Stimulated activated CD8-positive, alpha-beta memory T cell treated with anti-CD3 and anti-CD28 coated beads, Interleukin-2, amount 100 ng/mL, for 48 hours (primary cell): ENCODE data around the gene IDH3A.

ENCODE experiments used
- DNase-seq, 2 donors: peaks; one replicate each; pipeline ENCODE4 v3.0.0-alpha.2; 2020; ENCODE audit warnings: low read depth in 2 of 2

Gene IDH3A

GRCh38 chr15:78216276-78217104, 67.3 kb downstream of the IDH3A start:
- DNase-seq: no peak

GRCh38 chr15:78220713-78221112, 71.6 kb downstream of the IDH3A start:
- no peak for DNase-seq
